HG03108 (cell line): ENCODE results near the gene MGAT5B.

Source experiments
- ATAC-seq: cut with Tn5 transposase; IDR thresholded peaks from one replicate; pipeline ENCODE4 v1.9.1; 2021; ENCODE audit warnings: moderate library complexity; ENCODE audit not compliant: unreplicated experiment

MGAT5B gene

DNA sequence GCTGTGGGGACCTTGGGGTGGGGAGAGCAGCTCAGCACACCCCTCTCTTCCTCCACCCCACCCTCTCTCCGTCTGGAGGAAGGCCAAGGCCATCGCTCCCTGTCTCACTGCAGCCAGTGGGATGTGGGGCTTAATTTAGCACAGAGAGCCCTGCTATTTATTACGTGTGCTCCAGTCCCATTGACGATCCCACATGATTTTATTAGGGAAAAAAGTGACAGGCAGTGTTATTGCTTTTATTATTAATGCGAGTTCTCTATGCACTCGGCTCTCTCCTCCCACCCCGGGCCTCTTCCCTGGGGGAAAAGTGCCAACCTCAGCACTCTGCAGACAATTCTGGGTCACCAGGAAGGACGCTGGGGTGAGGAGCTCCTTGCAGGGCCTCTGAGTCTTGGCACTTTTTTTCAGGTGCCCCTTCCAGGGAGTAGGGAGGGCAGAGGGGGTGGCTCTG is 57.3 kb downstream of the MGAT5B start:
- ATAC-seq, result no peak

GRCh38 chr17:76926237-76926866 is 58.1 kb downstream of the MGAT5B start:
- no peak for ATAC-seq

DNA sequence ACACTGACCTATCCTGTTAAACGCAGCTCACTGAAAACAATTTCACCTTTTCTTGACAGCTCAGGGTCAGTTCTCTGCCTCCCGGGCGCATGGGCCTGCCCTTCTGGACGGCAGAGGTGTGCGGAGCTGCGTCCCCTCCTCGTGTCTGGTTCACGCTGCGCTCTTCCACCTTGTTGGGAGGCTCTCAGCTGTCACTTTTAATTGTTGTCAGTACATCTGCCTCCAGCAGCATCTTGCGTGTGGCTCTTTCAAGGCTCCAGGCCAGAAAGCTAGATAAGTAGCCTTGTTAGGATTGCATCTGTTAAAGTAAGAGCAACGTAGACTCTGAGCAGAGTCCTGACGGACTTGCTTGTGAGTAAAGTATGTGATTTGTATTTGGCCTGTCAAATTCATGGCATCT is 59.4 kb downstream of the MGAT5B start:
- ATAC-seq, result no peak

DNA sequence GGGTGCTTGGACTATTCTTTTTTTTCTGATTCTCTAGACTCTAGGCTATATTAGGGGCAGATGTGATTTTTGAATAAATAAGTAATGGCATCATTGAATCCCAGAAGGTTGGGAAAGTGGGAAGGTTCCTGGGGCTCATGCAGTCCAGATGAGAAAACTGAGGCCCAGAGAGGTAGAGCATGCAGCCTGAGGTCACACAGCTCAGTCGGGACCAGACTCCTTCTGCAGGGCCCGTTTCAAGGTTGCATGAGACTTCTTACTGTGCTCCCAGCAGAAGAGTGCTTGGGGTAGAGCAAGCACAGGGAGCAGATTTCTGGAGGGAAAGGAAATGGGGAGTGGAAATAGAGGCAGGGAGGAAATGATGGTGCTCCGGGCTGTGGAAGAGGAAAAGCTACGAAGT is 59.8 kb downstream of the MGAT5B start:
- no peak for ATAC-seq

DNA sequence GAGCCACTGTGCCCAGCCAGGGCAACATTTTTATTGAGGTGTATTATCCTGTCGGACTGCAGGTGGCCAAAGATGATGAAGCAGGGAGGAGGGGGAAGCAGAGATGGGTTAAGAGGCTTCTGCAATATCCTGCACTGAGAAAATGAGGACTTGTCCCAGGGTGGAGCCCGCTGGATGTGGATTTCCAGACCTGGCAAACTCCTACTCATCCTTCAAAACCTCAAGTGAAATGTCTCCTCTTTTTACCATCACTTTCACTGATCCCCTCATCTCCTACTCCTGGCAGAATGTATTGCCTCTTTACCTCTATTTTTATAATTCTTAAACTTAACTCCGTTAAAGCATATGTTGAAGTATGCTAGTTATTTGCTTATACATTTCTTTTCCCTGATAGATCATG is 60.9 kb downstream of the MGAT5B start:
- ATAC-seq, result no peak

DNA sequence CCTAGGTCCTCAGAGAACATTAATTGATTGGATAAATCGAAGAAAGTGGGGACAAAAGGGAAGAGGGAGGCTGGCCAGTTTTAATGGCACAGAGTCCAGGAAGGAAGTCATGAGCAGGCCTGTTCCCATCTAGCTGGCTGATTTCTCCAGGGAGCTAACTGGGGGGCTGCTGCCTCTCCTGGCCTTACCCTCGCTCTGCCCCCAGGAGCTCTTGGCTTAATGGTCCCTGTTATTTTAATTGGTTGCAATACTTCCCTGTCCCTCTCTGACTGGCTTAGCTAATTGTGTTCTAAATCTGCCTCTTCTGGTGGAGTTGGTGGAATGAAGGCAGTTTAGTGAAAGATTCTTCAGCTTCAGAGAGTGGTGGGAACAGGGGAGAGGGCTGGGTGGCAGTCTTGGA is 61.4 kb downstream of the MGAT5B start:
- no peak for ATAC-seq

- no peak for ATAC-seq
Observed at GRCh38 chr17:76930107-76930506, 61.9 kb downstream of the MGAT5B start.

DNA sequence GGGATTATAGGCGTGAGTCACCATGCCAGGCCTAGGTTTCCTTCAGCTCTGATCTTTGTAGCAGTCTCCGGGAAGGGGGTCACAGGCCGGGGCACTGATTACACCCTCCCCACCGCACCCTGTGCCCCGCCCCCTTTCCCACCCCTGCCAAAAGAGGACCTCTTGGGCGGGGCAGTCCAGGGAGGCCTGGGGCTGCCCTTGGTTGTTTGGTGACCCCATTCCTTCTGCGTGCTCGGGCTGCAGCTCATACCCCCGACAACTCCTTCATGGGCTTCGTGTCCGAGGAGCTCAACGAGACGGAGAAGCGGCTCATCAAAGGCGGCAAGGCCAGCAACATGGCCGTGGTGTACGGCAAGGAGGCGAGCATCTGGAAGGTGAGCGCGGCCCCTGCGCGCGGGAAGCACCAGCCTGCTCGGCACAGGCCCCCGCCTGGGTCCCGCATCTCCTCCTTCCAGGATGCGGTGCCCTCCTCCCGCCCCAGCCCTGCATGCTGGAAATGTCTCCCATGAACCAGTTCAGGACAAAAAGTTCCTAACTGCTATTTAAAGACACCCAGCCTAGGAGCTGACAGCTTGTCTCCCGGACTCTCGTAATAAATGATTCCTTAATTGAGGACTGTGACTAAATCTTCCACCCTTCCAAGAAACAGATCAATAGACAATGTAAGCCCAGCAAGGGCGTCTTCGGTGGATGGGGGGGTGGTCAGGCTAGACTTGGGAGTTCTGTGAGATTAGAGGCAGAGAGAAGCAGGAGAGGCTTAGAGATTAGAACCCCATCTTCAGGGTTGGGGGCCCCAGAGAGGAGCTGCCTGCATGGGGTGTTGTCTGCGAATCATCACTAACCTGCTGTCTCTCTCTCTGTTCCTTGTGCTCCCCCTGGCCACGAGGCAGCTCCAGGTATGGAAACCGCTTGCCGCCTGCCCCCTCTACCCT is 64.5 kb downstream of the MGAT5B start:
- no peak for ATAC-seq

DNA sequence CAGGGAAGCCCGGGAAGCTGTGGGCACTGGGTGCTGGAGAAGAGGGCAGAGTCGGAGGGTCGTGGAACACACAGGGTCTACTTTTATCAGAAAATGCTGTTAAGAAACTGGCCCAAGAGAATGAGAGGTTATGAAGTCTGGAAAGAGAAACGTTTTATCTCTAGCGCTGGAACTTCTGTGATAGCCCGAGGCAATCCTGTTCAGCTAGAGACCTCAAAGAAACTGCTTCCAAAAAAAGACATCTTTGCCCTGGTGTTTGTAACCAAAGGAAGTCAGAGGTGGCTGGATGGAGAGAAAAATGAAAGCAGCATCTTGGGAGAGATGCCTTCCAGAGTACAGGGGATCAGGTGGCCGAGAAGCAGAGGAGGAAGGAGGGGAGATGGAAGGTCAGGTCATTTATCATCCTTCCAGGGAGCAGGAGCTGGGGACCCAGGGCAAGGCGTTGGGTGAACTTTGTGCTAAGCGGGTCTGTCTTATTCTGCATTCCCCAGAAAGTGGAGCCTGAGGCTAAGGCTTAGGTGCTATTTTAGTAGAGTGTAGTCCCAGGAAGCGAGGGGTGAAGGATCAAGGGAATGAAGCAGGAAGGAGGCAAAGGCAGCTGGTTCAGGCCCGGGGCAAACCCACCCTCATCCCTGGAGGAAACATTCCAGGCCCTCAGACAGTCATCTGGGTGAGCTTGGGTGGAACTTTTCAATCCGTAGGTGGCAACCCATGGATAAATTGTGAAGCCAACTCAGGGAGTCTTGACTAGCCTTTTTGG is 66.5 kb downstream of the MGAT5B start:
- no peak for ATAC-seq

DNA sequence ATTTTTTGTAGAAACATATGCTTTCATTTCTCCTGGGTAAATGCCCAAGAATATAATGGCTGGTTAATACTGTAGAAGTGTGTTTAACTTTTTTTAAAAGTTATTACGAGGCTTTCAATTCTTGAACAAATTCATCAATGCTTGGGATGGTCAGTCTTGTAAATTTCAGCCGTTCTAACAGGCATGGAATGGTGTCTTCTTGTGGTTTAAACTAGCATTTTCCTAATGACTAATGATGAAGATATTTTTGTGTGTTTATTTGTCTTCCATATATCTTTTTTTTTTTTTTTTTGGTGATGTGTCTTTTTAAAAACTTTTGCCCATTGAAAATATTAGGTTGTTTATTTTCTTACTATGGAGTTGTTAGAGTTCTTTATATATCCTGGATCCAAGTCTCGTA is 67.1 kb downstream of the MGAT5B start:
- ATAC-seq, result no peak

DNA sequence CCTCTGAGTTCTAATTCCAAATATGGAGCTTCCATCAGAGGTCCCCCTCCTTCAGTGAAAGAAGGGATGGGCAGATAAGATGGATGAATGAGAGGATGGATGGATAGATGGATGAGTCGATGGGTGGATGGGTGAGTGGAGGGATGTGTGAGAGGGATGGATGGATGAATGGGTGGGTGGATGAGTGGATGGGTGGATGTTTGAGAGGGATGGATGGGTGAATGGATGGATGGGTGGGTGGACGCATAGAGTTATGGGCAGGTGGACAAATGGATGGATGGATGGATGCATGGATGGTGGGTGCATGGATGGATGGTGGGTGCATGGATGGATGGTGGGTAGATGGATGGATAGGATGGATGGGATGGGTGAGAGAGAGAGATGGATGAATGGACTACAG is 69.0 kb downstream of the MGAT5B start:
- no peak for ATAC-seq

GRCh38 chr17:76938009-76938408 is 69.8 kb downstream of the MGAT5B start:
- ATAC-seq, result no peak

GRCh38 chr17:76940295-76940694 is 72.1 kb downstream of the MGAT5B start:
- no peak for ATAC-seq

DNA sequence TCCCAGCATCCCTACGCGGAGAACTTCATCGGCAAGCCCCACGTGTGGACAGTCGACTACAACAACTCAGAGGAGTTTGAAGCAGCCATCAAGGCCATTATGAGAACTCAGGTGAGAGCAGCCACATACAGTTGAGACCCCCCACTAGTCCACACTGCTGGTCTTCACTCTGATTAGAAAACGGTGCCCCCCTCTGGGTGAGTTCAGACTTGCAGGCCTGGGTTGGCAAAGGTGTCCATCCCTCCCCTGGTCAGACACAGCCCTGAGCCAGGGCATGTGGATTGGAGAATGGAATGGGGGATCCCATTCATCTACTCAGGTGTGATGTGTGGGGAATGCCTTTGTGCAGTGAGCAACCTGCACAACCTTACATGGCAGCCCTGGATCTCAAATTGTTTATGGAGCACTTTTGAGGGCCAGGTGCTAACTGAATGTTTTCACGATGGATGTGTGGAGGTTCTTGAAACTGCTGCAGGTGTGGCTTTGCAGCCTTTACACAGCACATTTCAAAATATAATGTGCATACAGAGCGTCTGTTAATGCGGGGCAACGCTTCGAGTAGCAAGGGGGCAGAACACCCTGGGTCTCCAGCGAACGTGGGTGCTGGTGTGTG is 72.6 kb downstream of the MGAT5B start:
- ATAC-seq, result no peak

GRCh38 chr17:76943202-76943601 is 75.0 kb downstream of the MGAT5B start:
- ATAC-seq, result no peak

- ATAC-seq, result no peak
Observed at GRCh38 chr17:76943781-76944213, 75.6 kb downstream of the MGAT5B start.

GRCh38 chr17:76944477-76944876 is 76.3 kb downstream of the MGAT5B start:
- no peak for ATAC-seq

DNA sequence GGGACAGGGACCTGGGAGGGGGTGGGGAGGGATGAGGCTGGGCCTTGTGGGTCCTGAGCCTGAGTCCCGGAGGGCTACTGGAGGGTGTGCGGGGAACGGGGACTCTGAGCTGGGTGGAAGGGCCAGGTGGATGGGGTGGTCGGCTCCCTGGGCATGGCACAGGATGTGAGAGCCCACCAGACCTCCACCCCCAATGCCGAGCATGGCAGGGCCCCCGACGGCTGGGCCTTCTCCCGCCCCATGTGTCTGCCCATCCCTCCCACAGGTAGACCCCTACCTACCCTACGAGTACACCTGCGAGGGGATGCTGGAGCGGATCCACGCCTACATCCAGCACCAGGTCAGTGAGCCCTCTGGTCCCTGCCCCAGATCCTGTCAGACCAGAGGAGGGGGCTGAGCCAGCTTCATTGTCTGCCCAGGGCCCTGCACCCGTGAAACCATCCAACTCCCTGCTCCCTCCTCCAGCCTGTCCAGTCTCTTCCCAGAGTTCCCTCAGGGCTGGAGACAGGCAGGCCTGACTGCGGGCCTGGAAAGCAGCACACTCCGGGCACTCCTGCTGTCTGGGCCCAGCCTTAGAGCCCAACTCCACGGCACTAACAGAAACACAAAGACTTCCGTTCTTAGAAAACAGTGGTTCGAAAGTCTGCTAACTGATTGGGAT is 78.0 kb downstream of the MGAT5B start:
- no peak for ATAC-seq

DNA sequence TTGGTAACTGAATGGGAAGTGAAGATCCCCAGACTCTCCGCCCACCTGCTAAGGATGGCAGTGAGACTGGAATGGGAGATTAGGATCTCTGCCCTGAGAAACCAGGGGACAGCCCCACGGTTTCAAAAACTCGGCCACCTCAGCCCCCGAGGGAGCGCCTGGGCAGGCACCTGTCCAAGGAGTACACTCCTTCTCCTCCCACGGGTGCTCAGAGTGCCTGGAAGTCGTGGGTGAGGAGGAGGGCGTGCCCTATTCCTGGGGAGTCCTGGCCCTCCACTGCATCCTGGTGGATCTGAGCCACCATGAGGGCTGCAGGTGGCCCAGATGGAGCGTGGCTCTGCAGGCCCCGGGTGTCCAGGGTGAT is 78.5 kb downstream of the MGAT5B start:
- no peak for ATAC-seq

DNA sequence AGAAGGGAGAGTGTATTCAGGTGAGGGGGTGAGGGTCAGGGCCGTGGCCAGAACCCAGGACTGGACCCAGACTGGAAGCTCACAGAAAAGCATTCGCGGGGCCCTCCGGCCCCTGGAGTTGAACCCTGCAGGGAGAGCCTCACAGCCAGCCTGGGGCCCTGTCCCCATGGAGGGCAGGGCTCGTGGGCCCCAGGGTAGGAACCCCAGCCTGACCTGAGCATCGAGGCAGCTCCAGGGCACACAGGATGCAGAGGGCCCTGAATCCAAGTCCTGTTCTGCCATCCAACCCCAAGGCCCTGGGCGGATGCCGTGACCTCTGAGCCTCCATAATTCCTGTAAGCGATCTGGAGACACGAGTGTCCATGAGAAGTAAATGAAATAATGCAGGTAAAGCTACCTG is 79.1 kb downstream of the MGAT5B start:
- ATAC-seq, result no peak

DNA sequence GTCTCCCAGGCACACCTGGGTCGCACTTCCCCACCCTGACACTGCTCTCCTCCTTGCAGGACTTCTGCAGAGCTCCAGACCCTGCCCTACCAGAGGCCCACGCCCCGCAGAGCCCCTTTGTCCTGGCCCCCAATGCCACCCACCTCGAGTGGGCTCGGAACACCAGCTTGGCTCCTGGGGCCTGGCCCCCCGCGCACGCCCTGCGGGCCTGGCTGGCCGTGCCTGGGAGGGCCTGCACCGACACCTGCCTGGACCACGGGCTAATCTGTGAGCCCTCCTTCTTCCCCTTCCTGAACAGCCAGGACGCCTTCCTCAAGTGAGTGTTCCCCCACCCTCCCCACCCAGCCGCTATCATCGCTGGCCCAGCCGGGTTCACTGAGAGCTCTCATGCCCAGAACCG is 79.6 kb downstream of the MGAT5B start:
- ATAC-seq, result no peak
